Smooth muscle cell (in vitro differentiated cells): ENCODE measurements around the gene SLC17A6. TPM values are rescaled to one million over a fixed set of nuclear protein-coding genes. Genes with fewer than 3 reads are reported as not detected.

Source experiments
- DNase-seq: peaks from one replicate; lab custom pipeline; 2025; ENCODE audit not compliant: unreplicated experiment; lab: John Stamatoyannopoulos, UW
- H2AFZ ChIP-seq: fragments of 200-600 bp; sonication (generic); 2 replicates; pipeline ENCODE4 v1.6.0; 2016; ENCODE audit warnings: antibody characterized with exemption, low read depth, mild to moderate bottlenecking
- H3F3A ChIP-seq: fragments of 200-600 bp; sonication (generic); 2 replicates; pipeline ENCODE4 v1.6.0; 2017; ENCODE audit warnings: antibody characterized with exemption, low read depth
- H3K27ac ChIP-seq: fragments of 200-600 bp; sonication (generic); 2 replicates; pipeline ENCODE4 v1.5.1; 2016; ENCODE audit warnings: low read depth, mild to moderate bottlenecking
- H3K27me3 ChIP-seq: fragments of 200-600 bp; sonication (generic); 2 replicates; pipeline ENCODE4 v1.6.1; 2016; ENCODE audit warnings: low read depth, mild to moderate bottlenecking
- H3K36me3 ChIP-seq: fragments of 200-600 bp; sonication (generic); 2 replicates; pipeline ENCODE4 v1.5.1; 2016; ENCODE audit warnings: low read depth
- H3K4me1 ChIP-seq: fragments of 200-600 bp; sonication (generic); 2 replicates; pipeline ENCODE4 v1.5.1; 2016; ENCODE audit warnings: low read depth
- H3K4me2 ChIP-seq: fragments of 200-600 bp; sonication (generic); 2 replicates; pipeline ENCODE4 v1.6.0; 2016; ENCODE audit warnings: mild to moderate bottlenecking
- H3K4me3 ChIP-seq: fragments of 200-600 bp; sonication (generic); 2 replicates; pipeline ENCODE4 v1.5.1; 2016; ENCODE audit warnings: mild to moderate bottlenecking
- H3K79me2 ChIP-seq: fragments of 200-600 bp; sonication (generic); 2 replicates; pipeline ENCODE4 v1.6.0; 2016; ENCODE audit warnings: low read depth, mild to moderate bottlenecking
- H3K9ac ChIP-seq: fragments of 200-600 bp; sonication (generic); 2 replicates; pipeline ENCODE4 v1.6.0; 2016; ENCODE audit warnings: low read depth
- H3K9me3 ChIP-seq: fragments of 200-600 bp; sonication (generic); replicated peaks from 2 replicates; pipeline ENCODE4 v1.5.1; 2016; ENCODE audit warnings: low read depth
- H4K20me1 ChIP-seq: fragments of 200-600 bp; sonication (generic); 2 replicates; pipeline ENCODE4 v1.6.0; 2016; ENCODE audit warnings: low read depth
- CTCF ChIP-seq: fragments of 200-600 bp; sonication (generic); IDR thresholded peaks from 2 replicates; pipeline ENCODE4 v1.5.1; 2017; ENCODE audit warnings: borderline replicate concordance, mild to moderate bottlenecking, antibody characterized with exemption; ENCODE audit not compliant: insufficient read depth, poor library complexity, severe bottlenecking
- WGBS: methylation state at CpG from one replicate; pipeline ENCODE4 v1.1.7; 2016; ENCODE audit warnings: low lambda C conversion rate; 5-methylcytosine and 5-hydroxymethylcytosine counted together
- polyA plus RNA-seq: library from polyadenylated mRNA; unstranded; fragments of >200 nt; fragmentation: Nextera tagmentation; extraction: Ambion mirVana; gene quantifications from 2 replicates; pipeline ENCODE4 v1.2.1, GENCODE V29; 2016
- total RNA-seq: library from RNA; depleted of rRNA; stranded (reverse); fragments of >200 nt; gene quantifications from 2 replicates; pipeline ENCODE4 v1.2.3, GENCODE V29; 2014

Gene SLC17A6
- total RNA-seq, result not detected in 2 replicates
- not detected in 2 replicates for polyA plus RNA-seq

DNA sequence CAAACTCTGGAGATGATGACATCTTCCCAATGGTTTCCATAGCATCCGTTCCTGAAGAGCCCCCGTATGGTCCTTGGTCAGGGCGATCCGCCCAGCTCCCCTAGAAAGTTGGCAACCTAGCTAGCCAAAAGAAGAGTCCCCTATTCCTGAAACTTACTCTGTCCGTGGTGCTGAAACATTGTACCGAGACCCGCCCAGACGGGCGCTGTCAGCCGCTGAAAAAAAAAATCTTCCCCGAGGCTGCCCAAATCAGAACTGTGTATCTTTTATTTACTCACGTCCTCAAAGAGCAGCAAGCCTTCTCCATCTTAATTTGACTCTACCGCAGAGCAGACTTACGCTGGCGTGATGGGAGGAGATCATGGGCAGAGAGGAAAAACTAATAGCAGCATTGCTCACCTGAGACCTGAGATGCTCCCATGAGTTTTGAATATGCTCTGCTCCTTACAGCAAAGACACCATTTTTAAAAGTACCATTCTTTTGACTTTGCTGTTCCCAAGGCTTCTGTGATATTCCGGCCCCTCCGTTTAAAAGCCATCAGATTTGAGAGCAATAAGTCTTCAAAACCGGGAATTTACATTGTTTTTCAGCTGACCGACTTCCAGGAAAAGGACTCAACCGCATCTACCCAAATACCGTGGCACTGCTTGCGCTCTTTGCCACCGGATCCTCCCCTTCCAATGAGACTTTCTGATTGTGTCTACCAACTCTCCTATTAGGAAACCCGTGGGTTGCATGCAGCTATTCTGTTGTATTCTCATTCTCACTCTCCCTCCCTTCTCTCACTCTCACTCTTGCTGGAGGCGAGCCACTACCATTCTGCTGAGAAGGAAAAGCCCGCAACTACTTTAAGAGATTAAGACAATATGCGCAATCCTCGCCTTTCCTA is at the start of gene SLC17A6:
Gene SLC17A6 (plus strand): TSS at position 786 of the 890 bp plus-strand sequence. CDS start 153 bp downstream, outside the sequence.
- Histone ChIP-seq H3K4me1 (no peaks in the 10 kb centered on the region), H3F3A (no peaks in the 10 kb centered on the region), H3K27ac (no peak within 1 kb of the TSS), H3K9ac (no peak within 1 kb of the TSS), H3K79me2 (no peaks in the 10 kb centered on the region), H2AFZ (no peak within 1 kb of the TSS), H3K27me3 (peaks cover 71% of the 10 kb centered on the region), H3K4me3 (no peak within 1 kb of the TSS), H4K20me1 (no peaks in the 10 kb centered on the region), H3K4me2 (no peak within 1 kb of the TSS), H3K9me3 (no peaks in the 10 kb centered on the region), H3K36me3 (no peaks in the 10 kb centered on the region)
- WGBS, result 8% methylated on average over 28 of the region's 28 CpGs
- DNase-seq, result no peak
- no peak for TF ChIP-seq CTCF

- Histone ChIP-seq H3K27ac (no peak overlapping the region), H3K79me2 (no peaks in the 10 kb centered on the region), H3K9me3 (no peaks in the 10 kb centered on the region), H3K4me1 (no peaks in the 10 kb centered on the region), H3K27me3 (peaks cover 8% of the 10 kb centered on the region), H2AFZ (no peak overlapping the region), H3K4me3 (no peak overlapping the region), H3K36me3 (no peaks in the 10 kb centered on the region), H4K20me1 (no peaks in the 10 kb centered on the region), H3K9ac (no peak overlapping the region), H3F3A (no peaks in the 10 kb centered on the region), H3K4me2 (no peak overlapping the region)
- no peak for DNase-seq
- no peak for TF ChIP-seq CTCF
These were observed 35.8 kb upstream of the SLC17A6 start for GRCh38 chr11:22302368-22302767.

DNA sequence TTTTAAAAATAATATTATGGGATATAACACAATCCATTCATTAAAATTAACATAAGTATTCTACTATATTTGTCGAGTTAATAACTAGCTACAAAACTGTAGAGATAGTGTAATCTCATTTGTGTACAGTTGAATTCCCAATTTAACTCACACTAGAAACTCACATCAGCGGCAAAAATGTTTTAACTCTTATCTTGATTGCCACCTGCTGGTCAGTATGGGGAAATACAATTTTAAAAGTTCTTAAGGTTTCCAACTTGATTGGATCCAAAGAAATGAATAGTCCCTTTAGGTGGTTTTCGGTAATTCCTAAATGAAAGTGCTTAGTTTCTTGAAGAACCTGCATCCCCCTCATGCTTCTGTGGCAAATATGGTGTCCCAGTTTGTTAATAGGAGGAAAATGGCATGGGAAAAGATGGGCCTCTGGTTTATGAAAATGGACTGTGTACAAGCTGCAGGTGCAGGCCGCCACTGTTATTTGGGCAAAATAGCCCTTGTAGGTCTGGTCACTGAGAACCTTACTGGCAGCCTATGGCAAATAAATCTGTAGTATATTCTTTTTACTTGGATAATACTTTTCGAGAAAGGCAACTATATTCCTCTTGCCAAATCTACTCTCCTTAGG is 33.7 kb upstream of the SLC17A6 start:
- no peak for DNase-seq
- Histone ChIP-seq H3K4me3 (no peak overlapping the region), H4K20me1 (no peaks in the 10 kb centered on the region), H3K27ac (no peak overlapping the region), H3K4me1 (no peaks in the 10 kb centered on the region), H2AFZ (no peak overlapping the region), H3K4me2 (no peak overlapping the region), H3K9ac (no peak overlapping the region), H3K9me3 (no peaks in the 10 kb centered on the region), H3K36me3 (no peaks in the 10 kb centered on the region), H3F3A (no peaks in the 10 kb centered on the region), H3K27me3 (peaks cover 8% of the 10 kb centered on the region), H3K79me2 (no peaks in the 10 kb centered on the region)
- WGBS, result 41% methylated on average over 5 of the region's 5 CpGs
- TF ChIP-seq CTCF, result peak; percentile 75
